ENCODE data around the gene RGS9BP.

DNA sequence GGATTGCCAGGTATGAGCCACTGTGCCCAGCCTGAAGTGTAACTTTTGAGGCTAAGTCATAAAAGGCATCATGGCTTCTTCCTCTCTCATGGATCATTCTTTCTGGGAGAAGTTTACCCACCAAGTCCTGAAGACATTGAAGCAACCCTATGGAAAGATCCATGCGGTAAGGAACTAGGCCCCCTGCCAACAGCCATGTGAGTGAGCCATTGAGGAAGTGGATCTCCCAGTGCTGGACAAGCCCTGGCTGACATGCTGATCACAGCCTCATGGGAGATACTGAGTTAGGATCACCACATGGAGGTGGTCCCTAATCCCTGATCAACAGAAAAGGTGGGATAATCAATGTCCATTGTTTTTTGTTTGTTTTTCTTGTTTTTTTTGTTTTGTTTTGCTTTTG, 12.7 kb downstream of the RGS9BP start:
- no peak for TF ChIP-seq EP300 (IDR thresholded peaks at IDR 0.05)
- no peak for TF ChIP-seq POLR2AphosphoS5 (IDR thresholded peaks at IDR 0.05)

All from gastroesophageal sphincter (tissue), 2 donors.